K562 (cell line): ENCODE measurements around the gene EMP2.

Source experiments
- PRMT5 ChIP-seq: sonication (generic); formaldehyde crosslinking; IDR thresholded peaks from 2 replicates; pipeline ENCODE4 v1.5.0; 2020; ENCODE audit warnings: missing genetic modification reagents
- SMAD3 ChIP-seq: fragments of 450-650 bp; formaldehyde crosslinking; conservative IDR thresholded peaks from 2 replicates; pipeline ENCODE4 v1.4.0; 2020; ENCODE audit warnings: mild to moderate bottlenecking

DNA sequence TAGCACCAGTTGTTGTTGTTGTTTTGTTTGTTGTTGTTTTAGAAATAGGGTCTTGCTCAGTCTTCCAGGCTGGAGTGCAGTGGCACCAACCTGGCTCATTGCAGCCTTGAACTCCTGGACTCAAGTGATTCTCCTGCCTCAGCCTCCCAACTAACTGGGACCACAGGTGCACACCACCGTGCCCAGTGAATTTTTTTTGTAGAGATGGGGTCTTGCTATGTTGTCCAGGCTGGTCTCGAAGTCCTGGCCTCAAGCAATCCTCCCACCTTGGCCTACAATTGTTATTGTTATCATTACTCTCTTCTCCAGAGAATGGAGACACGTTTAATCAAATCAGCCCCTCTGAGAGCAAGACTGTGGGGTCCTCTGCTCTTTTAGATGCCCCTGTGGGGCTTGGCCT lies 42.7 kb upstream of the EMP2 start:
- TF ChIP-seq SMAD3 (CRISPR knock-in tag) (no peak), PRMT5 (no peak)
